ENCODE data around the gene TFCP2.

DNA sequence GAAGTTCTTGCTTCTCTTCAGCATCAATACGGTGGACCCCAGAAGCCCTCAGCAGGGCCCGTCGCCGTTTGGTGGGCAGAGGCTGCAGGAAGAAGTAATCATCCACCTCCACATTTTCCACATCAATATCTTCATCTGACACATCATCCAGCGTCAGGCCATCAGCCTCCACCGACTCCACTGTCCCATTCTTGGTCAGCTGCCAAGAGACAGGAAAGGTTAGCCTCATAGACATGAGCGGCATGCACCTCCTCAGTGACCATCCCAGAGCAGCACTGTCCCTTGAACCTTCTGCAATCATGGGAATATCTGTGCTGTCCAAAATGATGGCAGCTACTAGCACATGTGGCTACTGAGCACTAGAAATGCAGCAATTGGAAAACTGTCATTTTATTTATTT is 105.2 kb downstream of the TFCP2 start:
- TF ChIP-seq, protein P1, sequence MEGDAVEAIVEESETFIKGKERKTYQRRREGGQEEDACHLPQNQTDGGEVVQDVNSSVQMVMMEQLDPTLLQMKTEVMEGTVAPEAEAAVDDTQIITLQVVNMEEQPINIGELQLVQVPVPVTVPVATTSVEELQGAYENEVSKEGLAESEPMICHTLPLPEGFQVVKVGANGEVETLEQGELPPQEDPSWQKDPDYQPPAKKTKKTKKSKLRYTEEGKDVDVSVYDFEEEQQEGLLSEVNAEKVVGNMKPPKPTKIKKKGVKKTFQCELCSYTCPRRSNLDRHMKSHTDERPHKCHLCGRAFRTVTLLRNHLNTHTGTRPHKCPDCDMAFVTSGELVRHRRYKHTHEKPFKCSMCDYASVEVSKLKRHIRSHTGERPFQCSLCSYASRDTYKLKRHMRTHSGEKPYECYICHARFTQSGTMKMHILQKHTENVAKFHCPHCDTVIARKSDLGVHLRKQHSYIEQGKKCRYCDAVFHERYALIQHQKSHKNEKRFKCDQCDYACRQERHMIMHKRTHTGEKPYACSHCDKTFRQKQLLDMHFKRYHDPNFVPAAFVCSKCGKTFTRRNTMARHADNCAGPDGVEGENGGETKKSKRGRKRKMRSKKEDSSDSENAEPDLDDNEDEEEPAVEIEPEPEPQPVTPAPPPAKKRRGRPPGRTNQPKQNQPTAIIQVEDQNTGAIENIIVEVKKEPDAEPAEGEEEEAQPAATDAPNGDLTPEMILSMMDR (conservative IDR thresholded peaks at IDR 0.05) = no peak
- TF ChIP-seq ZFX (IDR thresholded peaks at IDR 0.05) = no peak

Data from C4-2B (cell line).